GM12801 (cell line): Measurements from ENCODE around the gene ZDHHC21.

Source experiments
- TF ChIP-seq, protein P1 (sequence below): IDR thresholded peaks from one replicate; pipeline ENCODE4 v1.5.1; 2011; ENCODE audit warnings: control low read depth; ENCODE audit not compliant: insufficient read length; ENCODE audit errors: extremely low read depth

Gene ZDHHC21

DNA sequence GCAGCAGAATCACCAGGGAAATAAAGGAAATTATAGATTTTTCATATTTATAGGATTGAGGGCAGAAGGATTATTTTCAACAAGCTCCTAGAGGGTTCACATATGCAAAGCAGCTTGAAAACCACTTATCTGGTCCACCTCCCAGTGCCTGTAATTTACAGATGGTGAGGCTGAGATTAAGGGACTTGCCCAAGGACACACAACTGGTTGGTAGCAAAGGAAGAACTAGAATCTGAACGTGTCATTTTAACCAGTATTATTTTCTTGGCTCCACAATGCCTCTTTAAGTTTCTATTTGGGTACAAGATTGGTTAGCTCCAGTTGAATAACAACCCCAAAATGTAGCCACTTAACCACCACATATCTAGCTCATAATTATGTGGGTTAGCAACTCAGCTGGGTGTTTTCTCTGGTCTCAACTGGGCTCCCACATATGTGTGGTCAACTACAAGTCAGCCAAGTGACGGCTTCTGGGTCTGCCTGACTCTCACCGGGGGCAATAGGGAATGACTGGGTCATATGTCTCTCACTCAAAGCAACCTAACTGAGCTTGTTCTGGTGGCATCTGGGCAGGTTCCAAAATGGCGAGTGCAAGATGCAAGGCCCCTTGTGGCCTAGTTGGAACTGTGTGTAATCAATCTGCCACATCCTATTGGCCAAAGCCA is 127.7 kb downstream of the ZDHHC21 start:
- TF ChIP-seq, protein P1, sequence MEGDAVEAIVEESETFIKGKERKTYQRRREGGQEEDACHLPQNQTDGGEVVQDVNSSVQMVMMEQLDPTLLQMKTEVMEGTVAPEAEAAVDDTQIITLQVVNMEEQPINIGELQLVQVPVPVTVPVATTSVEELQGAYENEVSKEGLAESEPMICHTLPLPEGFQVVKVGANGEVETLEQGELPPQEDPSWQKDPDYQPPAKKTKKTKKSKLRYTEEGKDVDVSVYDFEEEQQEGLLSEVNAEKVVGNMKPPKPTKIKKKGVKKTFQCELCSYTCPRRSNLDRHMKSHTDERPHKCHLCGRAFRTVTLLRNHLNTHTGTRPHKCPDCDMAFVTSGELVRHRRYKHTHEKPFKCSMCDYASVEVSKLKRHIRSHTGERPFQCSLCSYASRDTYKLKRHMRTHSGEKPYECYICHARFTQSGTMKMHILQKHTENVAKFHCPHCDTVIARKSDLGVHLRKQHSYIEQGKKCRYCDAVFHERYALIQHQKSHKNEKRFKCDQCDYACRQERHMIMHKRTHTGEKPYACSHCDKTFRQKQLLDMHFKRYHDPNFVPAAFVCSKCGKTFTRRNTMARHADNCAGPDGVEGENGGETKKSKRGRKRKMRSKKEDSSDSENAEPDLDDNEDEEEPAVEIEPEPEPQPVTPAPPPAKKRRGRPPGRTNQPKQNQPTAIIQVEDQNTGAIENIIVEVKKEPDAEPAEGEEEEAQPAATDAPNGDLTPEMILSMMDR, result no peak

DNA sequence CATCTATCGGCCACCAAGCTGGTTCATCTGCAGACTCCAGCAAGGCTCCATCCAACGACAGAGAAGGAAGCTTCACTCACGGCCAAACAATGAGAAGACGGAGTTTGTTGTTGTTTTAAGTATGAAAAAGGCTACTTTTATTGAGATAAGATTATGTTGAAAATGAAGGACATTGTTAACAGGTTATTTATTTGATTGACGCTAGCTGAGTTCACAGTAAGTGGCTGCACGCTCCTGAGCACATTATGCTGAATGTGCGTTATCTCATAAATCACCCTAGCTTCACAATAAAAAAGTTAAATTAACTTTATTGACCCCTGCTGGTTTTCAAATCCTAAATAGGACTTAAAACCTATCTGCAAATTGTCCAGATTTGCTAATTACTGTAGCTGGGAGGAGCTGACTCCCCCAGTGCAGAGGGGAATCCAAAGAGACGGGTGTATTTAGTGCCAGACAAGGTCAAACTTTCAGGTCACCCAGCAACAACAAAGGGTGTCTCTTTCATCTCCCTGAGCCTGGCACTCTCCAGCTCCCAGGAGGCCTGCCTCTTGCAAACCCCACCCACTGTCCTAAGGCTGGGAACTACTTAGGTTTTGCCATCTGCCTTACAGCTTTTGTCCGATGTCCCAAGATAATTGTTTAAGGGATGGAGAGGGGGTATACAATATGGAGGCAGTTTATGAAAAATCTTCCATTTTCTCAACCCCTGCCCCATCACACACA is 129.2 kb downstream of the ZDHHC21 start:
- TF ChIP-seq, protein P1, result no peak

DNA sequence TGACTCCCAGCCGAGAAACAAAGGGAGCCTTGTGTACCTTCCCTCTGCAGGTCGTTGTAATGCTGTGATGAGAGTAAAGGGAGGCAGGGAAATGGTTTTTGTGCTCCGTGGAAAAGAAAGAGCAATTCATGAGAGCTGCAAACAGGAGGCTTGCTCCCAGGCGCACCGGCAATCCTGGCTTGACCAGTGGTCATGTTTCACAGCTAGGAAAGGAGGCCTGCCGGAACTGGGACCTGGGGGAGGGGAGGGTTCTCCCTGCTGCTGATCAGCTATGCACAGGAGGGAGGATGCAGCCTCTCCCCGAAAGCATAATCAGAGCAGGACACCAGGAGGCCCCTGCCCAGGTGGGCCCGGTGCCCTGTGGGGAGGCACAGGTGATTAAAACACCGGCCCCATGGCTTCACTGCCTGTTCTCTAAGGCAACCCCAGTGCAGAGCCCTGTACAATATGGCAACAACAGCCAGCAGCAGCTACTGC is 131.3 kb downstream of the ZDHHC21 start:
- TF ChIP-seq, protein P1, result no peak
